Suprapubic skin (tissue), 3 donors: ENCODE results near the gene ASIC3.

Source experiments
- POLR2A ChIP-seq, 2 donors: fragments of 450-650 bp; IDR thresholded peaks; one replicate each; pipeline ENCODE4 v1.6.1; 2017; ENCODE audit warnings: antibody characterized with exemption in 2 of 2, mild to moderate bottlenecking in 2 of 2, moderate library complexity in 2 of 2
- TF ChIP-seq, protein P1 (sequence below), 2 donors: fragments of 200-600 bp in 1 of 2; fragments of 450-650 bp in 1 of 2; sonication (generic) in 1 of 2; IDR thresholded peaks; one replicate each; pipeline ENCODE4 v1.5.1; 2016 to 2019; ENCODE audit warnings: antibody characterized with exemption in 2 of 2, mild to moderate bottlenecking in 1 of 2, moderate library complexity in 1 of 2

DNA sequence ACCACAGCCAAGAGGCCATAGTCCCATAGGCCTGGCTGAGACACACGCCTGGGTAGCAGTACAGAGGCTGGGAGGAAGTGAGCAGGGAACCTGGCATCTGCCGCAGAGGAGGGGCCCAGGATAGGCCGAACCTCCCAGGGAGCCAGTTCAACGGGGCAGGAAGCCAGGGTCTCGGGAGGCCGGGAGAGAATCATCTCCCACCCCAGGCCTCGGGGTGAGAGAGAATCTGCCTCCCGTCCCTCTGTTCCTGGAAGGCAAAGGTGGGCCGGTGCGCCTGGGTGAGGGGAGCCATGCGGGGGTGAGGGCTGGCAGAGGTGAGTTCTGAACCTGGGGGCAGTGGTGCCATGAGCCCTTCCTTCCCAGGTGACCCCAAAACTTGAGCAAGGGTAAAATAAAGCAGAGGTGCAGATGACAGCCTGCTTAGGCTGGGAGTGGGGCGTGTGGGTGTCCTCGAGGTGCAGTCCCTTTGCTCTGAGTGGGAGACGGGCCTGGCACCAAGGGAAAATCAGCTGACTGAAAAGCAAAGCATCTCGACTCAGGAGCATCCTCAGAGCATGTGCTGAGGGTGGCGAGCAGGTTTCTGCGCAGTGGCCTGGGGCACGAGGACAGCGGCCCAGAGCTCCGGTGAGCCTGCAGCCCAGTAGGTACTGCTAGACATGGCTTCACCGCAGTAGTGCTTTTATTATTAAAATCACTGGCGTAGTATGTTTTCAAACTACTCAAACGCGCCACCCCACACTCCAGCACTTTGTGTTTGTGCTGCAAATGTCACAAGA lies 53.5 kb downstream of the ASIC3 start:
- TF ChIP-seq POLR2A (IDR thresholded peaks at IDR 0.05), result no peak
- TF ChIP-seq, protein P1, sequence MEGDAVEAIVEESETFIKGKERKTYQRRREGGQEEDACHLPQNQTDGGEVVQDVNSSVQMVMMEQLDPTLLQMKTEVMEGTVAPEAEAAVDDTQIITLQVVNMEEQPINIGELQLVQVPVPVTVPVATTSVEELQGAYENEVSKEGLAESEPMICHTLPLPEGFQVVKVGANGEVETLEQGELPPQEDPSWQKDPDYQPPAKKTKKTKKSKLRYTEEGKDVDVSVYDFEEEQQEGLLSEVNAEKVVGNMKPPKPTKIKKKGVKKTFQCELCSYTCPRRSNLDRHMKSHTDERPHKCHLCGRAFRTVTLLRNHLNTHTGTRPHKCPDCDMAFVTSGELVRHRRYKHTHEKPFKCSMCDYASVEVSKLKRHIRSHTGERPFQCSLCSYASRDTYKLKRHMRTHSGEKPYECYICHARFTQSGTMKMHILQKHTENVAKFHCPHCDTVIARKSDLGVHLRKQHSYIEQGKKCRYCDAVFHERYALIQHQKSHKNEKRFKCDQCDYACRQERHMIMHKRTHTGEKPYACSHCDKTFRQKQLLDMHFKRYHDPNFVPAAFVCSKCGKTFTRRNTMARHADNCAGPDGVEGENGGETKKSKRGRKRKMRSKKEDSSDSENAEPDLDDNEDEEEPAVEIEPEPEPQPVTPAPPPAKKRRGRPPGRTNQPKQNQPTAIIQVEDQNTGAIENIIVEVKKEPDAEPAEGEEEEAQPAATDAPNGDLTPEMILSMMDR (IDR thresholded peaks at IDR 0.05), result no peak
